GM19372 (cell line): ENCODE results near the gene ACTR6.
"Not testable (repeated sequence)": the region's sequence is repeated elsewhere in the genome, so short reads cannot be mapped to it uniquely, and the experiment has no call there.

Experiments used
- ATAC-seq: cut with Tn5 transposase; IDR thresholded peaks from one replicate; pipeline ENCODE4 v1.9.1; 2021; ENCODE audit warnings: mild to moderate bottlenecking, low read depth, moderate library complexity; ENCODE audit not compliant: unreplicated experiment

Gene ACTR6

GRCh38 chr12:100184549-100185145 is 16.0 kb upstream of the ACTR6 start:
- ATAC-seq = no peak

- ATAC-seq = peak; percentile 58
These were observed 15.2 kb upstream of the ACTR6 start for GRCh38 chr12:100185361-100185894.

- no peak for ATAC-seq
These were observed 14.5 kb upstream of the ACTR6 start for GRCh38 chr12:100186071-100186470.

GRCh38 chr12:100187068-100187467 is 13.5 kb upstream of the ACTR6 start:
- no peak for ATAC-seq

- ATAC-seq = no peak
These were observed 12.6 kb upstream of the ACTR6 start for GRCh38 chr12:100187857-100188519.

GRCh38 chr12:100188888-100189635 is 11.6 kb upstream of the ACTR6 start:
- ATAC-seq = not testable (repeated sequence)

- ATAC-seq = no peak
These were observed 10.8 kb upstream of the ACTR6 start for GRCh38 chr12:100189636-100190394.

- ATAC-seq = no peak
These were observed 7.5 kb upstream of the ACTR6 start for GRCh38 chr12:100193085-100193484.

- ATAC-seq = no peak
These were observed 3.1 kb upstream of the ACTR6 start for GRCh38 chr12:100197486-100197885.

- ATAC-seq = no peak
These were observed 1.6 kb upstream of the ACTR6 start for GRCh38 chr12:100199023-100199346.

GRCh38 chr12:100199347-100200149 is 1.1 kb upstream of the ACTR6 start:
- ATAC-seq = peak; percentile 64

- ATAC-seq = no peak
These were observed 1.2 kb downstream of the ACTR6 start for GRCh38 chr12:100201604-100202423.

GRCh38 chr12:100207311-100207710 is 6.7 kb downstream of the ACTR6 start:
- ATAC-seq = no peak

- no peak for ATAC-seq
These were observed 8.2 kb downstream of the ACTR6 start for GRCh38 chr12:100208834-100209233.

- no peak for ATAC-seq
These were observed 11.1 kb downstream of the ACTR6 start for GRCh38 chr12:100211698-100212097.

GRCh38 chr12:100213016-100213891 is 12.6 kb downstream of the ACTR6 start:
- no peak for ATAC-seq

GRCh38 chr12:100214518-100214917 is 13.9 kb downstream of the ACTR6 start:
- ATAC-seq = no peak

GRCh38 chr12:100215209-100215608 is 14.6 kb downstream of the ACTR6 start:
- ATAC-seq = no peak
